Measurements from ENCODE around the gene SERINC1. TPM values are rescaled to one million over a fixed set of nuclear protein-coding genes. Genes with fewer than 3 reads are reported as not detected.

SERINC1 gene
- polyA plus RNA-seq, 1 donor from 2014 or later, result 59.3 TPM

Other genes with a start within 250 kb of the SERINC1 start
- 8.1 TPM for gene HSF2, start 72.2 kb downstream of the SERINC1 start, polyA plus RNA-seq
- not detected for gene PKIB, start 138.6 kb upstream of the SERINC1 start, polyA plus RNA-seq